GM19397 (cell line): Measurements from ENCODE around the gene PPP2R5C.

Experiments used
- ATAC-seq: cut with Tn5 transposase; IDR thresholded peaks from one replicate; pipeline ENCODE4 v1.9.1; 2021; ENCODE audit warnings: mild to moderate bottlenecking, moderate library complexity; ENCODE audit not compliant: unreplicated experiment

PPP2R5C gene

DNA sequence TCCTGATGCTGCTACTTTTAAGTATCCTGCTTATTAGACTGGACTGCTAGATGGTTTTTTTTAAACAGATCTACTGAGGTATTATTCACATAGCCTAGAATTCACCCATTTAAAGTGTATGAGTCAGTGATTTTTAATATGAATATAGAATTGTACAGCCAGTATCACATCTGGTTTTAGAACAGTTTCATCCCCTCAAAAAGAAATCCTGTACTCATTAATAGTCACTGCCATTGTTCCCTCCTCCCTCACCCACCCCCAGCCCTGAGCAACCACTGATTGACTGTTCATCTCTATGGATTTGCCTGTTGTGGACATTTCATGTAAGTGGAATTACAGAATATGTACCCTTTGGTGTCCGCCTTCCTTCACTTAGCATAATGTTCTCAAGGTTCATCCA, 98.4 kb downstream of the PPP2R5C start:
- ATAC-seq: no peak

- no peak for ATAC-seq
These were observed 100.0 kb downstream of the PPP2R5C start for GRCh38 chr14:101861464-101861863.

GRCh38 chr14:101862177-101862576, 100.7 kb downstream of the PPP2R5C start:
- ATAC-seq: no peak

DNA sequence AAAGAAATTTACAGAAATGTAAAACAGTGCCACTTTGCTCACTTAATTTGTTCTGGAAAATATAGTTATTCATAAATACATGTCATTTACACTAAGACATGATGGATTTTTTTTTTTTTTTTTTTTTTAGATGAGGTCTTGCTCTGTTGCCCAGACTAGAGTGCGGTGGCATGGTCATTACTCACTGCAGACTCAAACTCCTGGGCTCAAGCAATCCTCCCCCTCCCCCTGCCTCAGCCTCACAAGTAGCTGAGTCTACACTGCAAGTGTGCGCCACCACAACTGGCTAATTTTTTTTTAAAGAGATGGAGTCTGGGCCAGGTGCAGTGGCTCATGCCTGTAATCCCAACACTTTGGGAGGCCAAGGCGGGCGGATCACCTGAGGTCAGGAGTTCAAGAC, 101.2 kb downstream of the PPP2R5C start:
- ATAC-seq: no peak

DNA sequence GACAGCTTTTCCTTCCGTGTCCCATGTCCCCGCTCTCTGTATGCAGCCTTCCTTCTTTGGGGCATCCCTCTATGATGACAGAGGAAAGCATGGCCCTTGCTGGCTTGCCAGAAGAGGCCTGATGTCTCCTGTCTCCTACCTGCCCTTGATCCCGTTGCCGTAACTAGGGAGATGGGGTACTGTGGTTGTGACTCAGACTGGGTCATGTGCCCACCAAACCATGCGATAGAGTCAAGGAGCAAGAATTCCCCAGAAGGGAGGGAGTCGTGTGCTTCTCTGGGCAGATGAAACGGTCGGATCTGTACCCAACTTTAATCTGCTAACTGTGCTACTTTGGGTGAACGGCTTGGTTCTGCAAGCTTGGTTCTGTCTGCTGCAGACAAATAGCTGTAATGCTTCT, 103.8 kb downstream of the PPP2R5C start:
- no peak for ATAC-seq

DNA sequence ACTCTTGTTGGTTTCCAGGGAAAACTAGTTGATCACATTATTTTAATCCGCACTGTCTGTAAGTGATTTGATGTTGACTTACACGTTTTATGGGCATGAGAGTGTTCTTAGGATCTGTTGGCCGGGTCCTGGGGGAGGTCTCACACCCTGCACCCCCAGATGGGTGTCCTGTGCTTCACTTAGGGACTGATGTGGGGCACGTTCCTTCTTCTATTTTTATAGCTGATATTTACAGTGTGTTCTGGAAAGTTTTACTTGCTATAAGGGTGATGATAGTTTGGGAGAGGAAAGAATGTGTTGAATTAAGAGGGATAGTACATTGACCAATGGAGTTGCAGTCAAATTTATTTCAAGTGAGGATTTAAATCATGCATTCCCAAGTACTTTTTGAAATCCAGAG, 106.3 kb downstream of the PPP2R5C start:
- no peak for ATAC-seq

GRCh38 chr14:101869217-101869616, 107.7 kb downstream of the PPP2R5C start:
- no peak for ATAC-seq

- no peak for ATAC-seq
These were observed 108.9 kb downstream of the PPP2R5C start for GRCh38 chr14:101870273-101870939.

- ATAC-seq: no peak
These were observed 110.8 kb downstream of the PPP2R5C start for GRCh38 chr14:101872346-101872745.

- ATAC-seq: no peak
These were observed 111.7 kb downstream of the PPP2R5C start for GRCh38 chr14:101873076-101873825.

DNA sequence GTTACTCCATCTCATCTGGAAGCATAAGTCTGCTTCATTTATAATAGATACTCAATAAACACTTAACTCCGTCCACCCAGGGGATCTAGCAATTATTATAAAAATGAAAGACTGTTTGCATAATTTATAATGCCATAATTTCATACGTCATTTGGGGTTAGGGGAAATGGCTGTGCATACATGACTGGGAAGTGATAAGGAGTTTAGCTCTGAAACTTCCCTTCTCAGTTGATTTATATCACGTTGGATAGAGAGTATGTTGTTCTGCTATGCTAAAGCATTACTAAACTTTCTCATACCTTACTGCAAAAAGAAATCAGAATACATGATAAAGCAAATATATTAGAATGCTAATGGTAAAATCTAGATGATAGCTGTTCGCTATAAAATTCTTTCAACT, 112.5 kb downstream of the PPP2R5C start:
- no peak for ATAC-seq

GRCh38 chr14:101875041-101875726, 113.7 kb downstream of the PPP2R5C start:
- ATAC-seq: no peak

GRCh38 chr14:101875727-101876554, 114.4 kb downstream of the PPP2R5C start:
- peak; percentile 30 for ATAC-seq

- ATAC-seq: peak; percentile 88
These were observed 115.0 kb downstream of the PPP2R5C start for GRCh38 chr14:101876555-101876938.

DNA sequence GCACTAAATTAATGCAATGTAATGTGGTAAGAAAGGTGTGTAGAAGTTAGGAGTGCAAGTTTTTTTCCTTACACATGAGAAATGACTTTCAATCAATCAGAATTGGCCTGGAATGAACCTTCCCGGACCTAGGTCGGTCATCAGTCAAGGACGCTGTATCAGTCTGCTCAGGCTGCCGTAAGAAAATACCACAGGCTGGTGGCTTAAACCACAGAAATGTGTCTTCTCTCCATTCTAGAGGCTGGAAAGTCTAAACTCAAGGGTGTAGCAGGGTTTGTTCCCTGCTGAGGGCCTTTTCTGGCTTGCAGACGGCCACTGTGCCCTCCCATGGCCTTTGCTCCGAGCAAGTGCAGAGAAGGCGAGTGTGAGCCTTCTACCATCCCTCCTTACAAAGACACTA, 116.3 kb downstream of the PPP2R5C start:
- no peak for ATAC-seq

GRCh38 chr14:101878211-101878821, 116.8 kb downstream of the PPP2R5C start:
- no peak for ATAC-seq

DNA sequence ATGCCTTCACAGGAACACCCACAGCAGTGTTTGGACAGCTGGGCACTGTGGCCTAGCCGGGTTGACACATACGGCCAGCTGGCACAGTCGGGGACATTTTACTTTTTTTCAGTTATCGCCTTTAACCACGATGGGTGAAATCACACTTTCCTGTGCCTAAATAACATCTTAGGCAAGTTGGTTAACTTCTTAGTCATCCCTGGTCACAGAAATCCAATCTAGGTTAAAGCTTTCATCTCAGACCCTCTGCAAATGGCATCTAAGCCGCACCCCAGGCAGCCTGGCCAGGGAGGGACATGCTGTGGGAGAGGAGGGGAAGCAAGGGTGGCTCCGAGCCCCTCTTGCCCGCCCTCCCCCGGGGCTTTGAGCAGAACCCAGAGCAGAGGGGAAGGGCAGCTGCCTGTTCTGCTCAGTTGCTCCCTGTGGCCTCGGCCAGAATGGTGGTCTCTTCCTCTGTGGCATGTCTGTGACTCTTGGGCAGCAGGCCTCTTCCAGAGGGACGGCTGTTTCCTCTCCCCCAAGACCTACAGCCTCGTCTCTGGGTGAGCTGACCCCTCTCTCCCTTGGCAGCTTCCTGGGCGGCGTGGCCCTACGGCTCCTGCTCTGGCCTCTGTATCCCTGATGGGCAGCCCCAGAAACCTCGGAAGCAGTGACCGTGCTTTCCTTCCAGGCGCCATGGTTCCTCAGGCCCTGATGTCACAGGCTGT, 117.5 kb downstream of the PPP2R5C start:
- ATAC-seq: no peak

DNA sequence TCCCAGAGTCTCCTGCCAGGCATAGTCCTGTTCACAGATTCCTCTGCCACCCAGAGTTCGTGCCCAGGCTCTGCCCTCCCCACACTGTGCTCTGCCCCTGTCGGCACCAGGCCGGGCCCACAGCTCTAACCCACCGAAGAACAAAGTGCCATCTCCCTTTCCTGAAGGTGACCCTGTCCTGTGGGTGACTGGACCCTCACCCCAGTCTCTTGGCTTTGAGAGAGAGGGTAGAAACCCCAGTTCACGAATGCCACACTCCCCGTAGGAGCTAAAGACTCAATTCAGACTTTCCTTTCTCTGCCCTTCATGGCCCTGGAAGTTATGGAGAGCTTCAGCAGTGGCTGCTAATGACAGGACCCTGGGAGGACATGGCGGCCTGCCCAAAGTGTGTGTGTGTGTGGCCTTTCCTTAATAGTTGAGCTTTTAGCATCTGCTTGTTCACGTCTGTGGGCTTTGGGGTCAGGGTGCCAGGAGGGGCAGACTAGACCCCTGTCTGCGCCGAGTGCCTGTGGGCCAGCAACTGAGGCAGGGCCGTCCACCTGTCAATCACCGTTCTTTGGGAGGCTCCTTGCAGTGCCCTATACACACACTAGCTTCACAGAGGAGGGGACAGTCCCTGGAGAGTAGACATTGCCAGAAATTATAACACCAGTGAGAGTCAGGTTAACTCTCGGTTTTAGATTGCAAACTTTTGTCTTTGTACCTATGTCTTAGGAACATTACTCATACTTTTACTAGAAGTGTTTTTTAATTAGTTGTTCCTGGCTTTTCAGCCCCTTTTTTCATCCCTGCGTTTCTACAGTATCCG, 118.2 kb downstream of the PPP2R5C start:
- ATAC-seq: no peak

DNA sequence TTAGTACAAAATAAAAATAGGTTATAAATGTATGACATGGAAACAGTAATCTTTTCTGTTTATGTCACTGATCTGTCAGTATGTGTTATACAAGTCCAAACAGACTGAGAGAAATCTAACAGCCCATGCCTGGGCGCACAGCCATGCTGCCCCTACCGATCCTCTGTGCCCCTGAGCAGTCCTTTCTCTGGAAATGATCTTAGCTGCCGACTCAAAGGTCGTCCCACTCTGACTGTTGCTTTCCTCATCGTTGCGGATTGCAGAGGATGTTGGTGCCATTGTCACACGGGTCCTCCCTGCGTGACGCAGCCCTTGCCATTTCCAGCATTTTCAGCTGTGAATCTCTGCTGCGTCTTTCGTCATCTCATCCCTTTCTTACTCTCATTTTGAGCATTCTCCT, 119.9 kb downstream of the PPP2R5C start:
- no peak for ATAC-seq
